MM.1S (cell line): ENCODE measurements around the gene EPHA5.

Source experiments
- CTCF ChIP-seq: fragments of 300-600 bp; sonication (generic); IDR thresholded peaks from 2 replicates; pipeline ENCODE4 v1.5.1; 2016; ENCODE audit warnings: antibody characterized with exemption, low read length, mixed read lengths
- EZH2 ChIP-seq: fragments of 300-600 bp; sonication (generic); optimal IDR thresholded peaks from 2 replicates; pipeline ENCODE3; 2017; ENCODE audit warnings: low read depth, mild to moderate bottlenecking, antibody characterized with exemption, low read length, mixed read lengths

- TF ChIP-seq CTCF: no peak
- TF ChIP-seq EZH2: no peak
Measured at GRCh38 chr4:65589921-65590320, 80.4 kb downstream of the EPHA5 start.
